K562 (cell line): ENCODE results near the gene C3. TPM values are rescaled to one million over a fixed set of nuclear protein-coding genes. Genes with fewer than 3 reads are reported as not detected.
A peak's percentile ranks its signal among the peaks of the same experiment; 100 is the strongest.

Experiments
- ATAC-seq: fragments of 200-7000 bp; cut with Tn5 transposase; 3 replicates; pipeline ENCODE4 v1.9.1; 2020; ENCODE audit warnings: moderate library complexity
- BruUV-seq: library from RNA; stranded (reverse); fragments of 400-500 nt; replicated peaks from 2 replicates; lab custom pipeline; 2021; lab: Mats Ljungman, UMichigan
- CTCF ChIA-PET: fragments of 300-600 bp; formaldehyde crosslinking; extraction: SDS; loops from one replicate; lab custom pipeline; 2021; ENCODE audit warnings: low intra/inter-chr PET ratio; lab: Yijun Ruan, JAX
- POLR2A ChIA-PET: fragments of 300-600, 350-650 bp; sonication (Branson Sonifier 250); formaldehyde crosslinking; extraction: SDS; loops from one replicate; lab custom pipeline; 2021; ENCODE audit warnings: antibody characterized with exemption, inconsistent platforms; lab: Yijun Ruan, JAX
- DNase-seq, 4 experiments: peaks; one replicate each; pipeline versions ENCODE4 v3.0.0 to v3.0.0-alpha.2; 2011 to 2018; ENCODE audit warnings: low spot score in 3 of 4, mixed read lengths in 3 of 4; ENCODE audit errors: extremely low read depth in 1 of 4
- FAIRE-seq: peaks from 2 replicates; lab custom pipeline; 2011; peaks lifted over from hg19 to GRCh38; lab: Jason Lieb, UNC
- H2AFZ ChIP-seq: 2 replicates; pipeline ENCODE4 v1.6.0; 2011; ENCODE audit warnings: low read depth, low read length, control low read depth, inconsistent platforms
- H3K27ac ChIP-seq: fragments of 200-600 bp; 3 replicates; pipeline ENCODE4 v1.8.0; 2011; ENCODE audit warnings: low read depth, mild to moderate bottlenecking, control low read depth, inconsistent platforms, low read length, moderate library complexity, mixed read lengths; ENCODE audit errors: extremely low read depth
- H3K27me3 ChIP-seq, 2 experiments: fragments of 300-600 bp in 1 of 2; 2 replicates in 1 of 2; 3 replicates in 1 of 2; pipeline versions ENCODE4 v1.6.0 to v1.8.0; 2011; ENCODE audit warnings: inconsistent platforms in 2 of 2, low read length in 2 of 2, mild to moderate bottlenecking in 1 of 2, mixed read lengths in 1 of 2, moderate library complexity in 1 of 2; ENCODE audit not compliant: control insufficient read depth in 2 of 2, insufficient read depth in 2 of 2
- H3K36me3 ChIP-seq: fragments of 300-600 bp; 3 replicates; pipeline ENCODE4 v1.8.0; 2011; ENCODE audit warnings: mild to moderate bottlenecking, low read length, inconsistent platforms; ENCODE audit not compliant: control insufficient read depth, insufficient read depth
- H3K4me1 ChIP-seq, 2 experiments: fragments of 200-600 bp in 1 of 2; replicated peaks in 1 of 2; 2 replicates in 1 of 2; 3 replicates in 1 of 2; pipeline versions ENCODE4 v1.5.1 to v1.8.0; 2011; ENCODE audit warnings: inconsistent platforms in 2 of 2, low read length in 2 of 2, mild to moderate bottlenecking in 1 of 2, mixed read lengths in 1 of 2, moderate library complexity in 1 of 2; ENCODE audit not compliant: control insufficient read depth in 2 of 2, insufficient read depth in 2 of 2
- H3K4me2 ChIP-seq: 2 replicates; pipeline ENCODE4 v1.6.1; 2011; ENCODE audit warnings: low read length, control low read depth, inconsistent platforms, mixed read lengths; ENCODE audit not compliant: insufficient read depth
- H3K4me3 ChIP-seq: fragments of 200-600 bp; sonication (generic), shearing (Covaris generic); 2 replicates; pipeline ENCODE4 v1.5.1; 2016; ENCODE audit warnings: control low read depth, inconsistent platforms
- H3K79me2 ChIP-seq: fragments of 200-600 bp; 3 replicates; pipeline ENCODE4 v1.8.0; 2011; ENCODE audit warnings: low read length, inconsistent platforms; ENCODE audit not compliant: control insufficient read depth, insufficient read depth
- H3K9ac ChIP-seq, 2 experiments: 2 replicates each; pipeline versions ENCODE4 v1.6.0 to v1.6.1; 2011; ENCODE audit warnings: low read depth in 2 of 2, low read length in 2 of 2, control low read depth in 1 of 2, inconsistent platforms in 1 of 2, mild to moderate bottlenecking in 1 of 2, mixed read lengths in 1 of 2; ENCODE audit not compliant: insufficient read depth in 1 of 2
- H3K9me1 ChIP-seq: one replicate; pipeline ENCODE4 v1.6.0; 2011; ENCODE audit warnings: inconsistent platforms, mild to moderate bottlenecking, low read length, moderate library complexity; ENCODE audit not compliant: control insufficient read depth, insufficient read depth
- H3K9me3 ChIP-seq: replicated peaks from 2 replicates; pipeline ENCODE4 v1.5.1; 2011; ENCODE audit warnings: low read depth, low read length, inconsistent platforms; ENCODE audit not compliant: control insufficient read depth, insufficient read depth
- H4K20me1 ChIP-seq: replicated peaks from 2 replicates; pipeline ENCODE4 v1.6.1; 2011; ENCODE audit warnings: low read length, inconsistent platforms, mixed read lengths; ENCODE audit not compliant: control insufficient read depth, insufficient read depth
- BHLHE40 ChIP-seq: IDR thresholded peaks from 2 replicates; pipeline ENCODE4 v1.6.1; 2011; ENCODE audit warnings: low read length, improper control_type of control experiment
- CEBPG ChIP-seq, 3 experiments: fragments of 200-800 bp in 1 of 3; sonication (Bioruptor generic) in 1 of 3; sonication (generic) in 1 of 3; formaldehyde crosslinking in 1 of 3; IDR thresholded peaks in 2 of 3; conservative IDR thresholded peaks in 1 of 3; 2 replicates each; pipeline versions ENCODE4 v1.6.1 to v1.8.0; 2016 to 2022; ENCODE audit warnings: missing compliant biosample characterization in 2 of 3, missing genetic modification characterization in 2 of 3, mild to moderate bottlenecking in 1 of 3, missing genetic modification reagents in 1 of 3
- DNMT1 ChIP-seq: fragments of 450-650 bp; IDR thresholded peaks from 2 replicates; pipeline ENCODE4 v1.6.1; 2016; ENCODE audit warnings: antibody characterized with exemption, mild to moderate bottlenecking
- E2F1 ChIP-seq: sonication (generic); formaldehyde crosslinking; IDR thresholded peaks from 2 replicates; pipeline ENCODE4 v1.8.1; 2023; ENCODE audit warnings: mild to moderate bottlenecking, missing genetic modification reagents, moderate library complexity
- SAFB ChIP-seq: fragments of 200-400 bp; formaldehyde crosslinking; IDR thresholded peaks from 2 replicates; pipeline ENCODE4 v1.6.1; 2017; ENCODE audit warnings: low read depth, low read length, borderline replicate concordance
- SLC30A9 ChIP-seq: fragments of 250-450 bp; sonication (Bioruptor Pico); IDR thresholded peaks from 2 replicates; pipeline ENCODE4 v1.8.0; 2022; ENCODE audit warnings: mild to moderate bottlenecking, moderate library complexity
- STAT5B ChIP-seq: fragments of 250-450 bp; sonication (Bioruptor Pico); IDR thresholded peaks from 2 replicates; pipeline ENCODE4 v1.8.0; 2021; ENCODE audit warnings: mild to moderate bottlenecking, inconsistent platforms
- THAP7 ChIP-seq: fragments of 250-450 bp; sonication (Bioruptor Pico); IDR thresholded peaks from 2 replicates; pipeline ENCODE4 v1.5.0; 2021
- XRCC5 ChIP-seq: fragments of 200-400 bp; formaldehyde crosslinking; IDR thresholded peaks from 2 replicates; pipeline ENCODE4 v1.6.1; 2017; ENCODE audit warnings: low read depth, mild to moderate bottlenecking, low read length
- ZFP36 ChIP-seq: fragments of 150-350 bp; IDR thresholded peaks from 2 replicates; pipeline ENCODE4 v1.6.1; 2018; ENCODE audit warnings: low read length, low read depth; ENCODE audit not compliant: partially characterized antibody
- ZNF253 ChIP-seq: fragments of 250-450 bp; sonication (Bioruptor Pico); conservative IDR thresholded peaks from 2 replicates; pipeline ENCODE4 v1.6.1; 2021; ENCODE audit warnings: mild to moderate bottlenecking
- ZNF589 ChIP-seq: fragments of 200-800 bp; sonication (Bioruptor generic); IDR thresholded peaks from 2 replicates; pipeline ENCODE4 v1.6.1; 2016; ENCODE audit warnings: low read depth, missing genetic modification characterization, missing compliant biosample characterization
- ZNF76 ChIP-seq: fragments of 250-450 bp; sonication (Bioruptor Pico); IDR thresholded peaks from 2 replicates; pipeline ENCODE4 v1.4.0; 2020; ENCODE audit warnings: mild to moderate bottlenecking, moderate library complexity, borderline replicate concordance
- WGBS: fragments of 100-300 bp; shearing (Covaris generic); methylation state at CpG from one replicate; pipeline ENCODE4 v1.1.6; 2016; ENCODE audit warnings: low coverage, mixed read lengths; ENCODE audit not compliant: insufficient coverage; ENCODE audit errors: missing lambda C conversion rate; 5-methylcytosine and 5-hydroxymethylcytosine counted together
- in situ Hi-C: fragments of 300-500 bp; cut with MboI; formaldehyde crosslinking; loops from 4 replicates; pipeline ENCODE4 v1.15.0; 2018; ENCODE audit warnings: inconsistent platforms, mixed read lengths
- intact Hi-C: fragments of 100-400 bp; cut with micrococcal nuclease; formaldehyde crosslinking; loops from 2 replicates; pipeline ENCODE4 v1.14.2; 2022
- polyA plus RNA-seq, 8 experiments: library from polyadenylated mRNA; depleted of rRNA in 4 of 8; stranded (reverse) in 5 of 8; unstranded in 3 of 8; fragments of >200 nt; fragmentation: Nextera tagmentation in 2 of 8; fragmentation: Illumina TruSeq in 1 of 8; extraction: Ambion mirVana in 2 of 8; extraction: Trizol in 1 of 8; gene quantifications; 2 replicates each; pipeline versions ENCODE4 v1.2.1 to v1.2.3, GENCODE V29; 2011 to 2014; ENCODE audit warnings: inconsistent platforms in 1 of 8, missing spikeins in 1 of 8
- total RNA-seq, 7 experiments: library from RNA; depleted of rRNA in 6 of 7; stranded (reverse); fragments of >200 nt in 6 of 7; fragmentation: Illumina TruSeq in 2 of 7; extraction: Trizol in 2 of 7; gene quantifications; 2 replicates each; pipeline versions ENCODE4 v1.2.1 to v1.2.3, GENCODE V29; 2011 to 2021; ENCODE audit warnings: low replicate concordance in 1 of 7

Gene C3
- total and polyA plus RNA-seq, 9 of the 15 experiments (the other 6 are each of a cell fraction or from before 2014, with no cell fraction given), result 0.59 to 10.6 (median 2.2) TPM

GRCh38 chr19:6664916-6665315, 55.5 kb downstream of the C3 start:
- CTCF ChIA-PET, result no interaction called here
- no peak for FAIRE-seq
- no TSS peak for BruUV-seq

More at GRCh38 chr19:6664916-6665315, 55.5 kb downstream of the C3 start:
- no peak for TF ChIP-seq CEBPG (CRISPR knock-in tag; IDR thresholded peaks at IDR 0.05)
- no peak for TF ChIP-seq CEBPG (tag; conservative IDR thresholded peaks at IDR 0.05 in 1 of 2, IDR thresholded peaks at IDR 0.05 in 1 of 2)
- no peak for TF ChIP-seq ZNF253 (CRISPR knock-in tag)
- no peak for TF ChIP-seq ZFP36
- no peak for TF ChIP-seq E2F1 (CRISPR knock-in tag)
- no peak for TF ChIP-seq XRCC5
- TF ChIP-seq DNMT1, result no peak
- no peak for TF ChIP-seq ZNF589
- TF ChIP-seq ZNF76 (CRISPR knock-in tag), result no peak
- TF ChIP-seq THAP7 (CRISPR knock-in tag), result no peak
- no peak for TF ChIP-seq STAT5B (CRISPR knock-in tag)
- TF ChIP-seq SLC30A9 (CRISPR knock-in tag), result no peak
- TF ChIP-seq BHLHE40, result no peak
- TF ChIP-seq SAFB, result no peak
- TF ChIP-seq, all 486 proteins: peak for 0
- no peaks in the 10 kb centered on the region for H3K9me3 ChIP-seq
- in situ Hi-C loops, result no loop called here
- no peak for ATAC-seq
- DNase-seq, result no peak
- peak overlapping the region in 1 of 2 experiments; percentile 29; a peak in 1 of 4 replicates for H3K9ac ChIP-seq
- H3K27ac ChIP-seq, result no peak overlapping the region
- H3K36me3 ChIP-seq, result no peaks in the 10 kb centered on the region
- 68% methylated on average over 15 of the region's 17 CpGs for WGBS
- H3K9me1 ChIP-seq, result no peaks in the 10 kb centered on the region
- H3K4me3 ChIP-seq, result no peak overlapping the region
- no peak overlapping the region for H3K4me2 ChIP-seq
- no peaks in the 10 kb centered on the region for H3K79me2 ChIP-seq
- no peak overlapping the region for H2AFZ ChIP-seq
- POLR2A ChIA-PET, result interaction anchor here (0.9 kb wide), 1 partner anchor 9 kb away, joined by 3 read pairs; no protein-coding TSS in a partner anchor
- H4K20me1 ChIP-seq, result no peaks in the 10 kb centered on the region; the same call in 1 of the 2 replicates
- intact Hi-C loops, result no loop called here
- H3K4me1 ChIP-seq, result peaks cover 8 to 24% of the 10 kb centered on the region in 2 experiments; a peak in 4 of 5 replicates
- peaks cover 0 to 11% of the 10 kb centered on the region in 2 experiments; a peak in 2 of 5 replicates for H3K27me3 ChIP-seq
